H9 (cell line): ENCODE results near the gene HMGN2. TPM values are rescaled to one million over a fixed set of nuclear protein-coding genes. Genes with fewer than 3 reads are reported as not detected.

ENCODE experiments used
- DNase-seq: peaks from one replicate; pipeline ENCODE4 v3.0.0-alpha.2; 2017
- H2AFZ ChIP-seq: one replicate; pipeline ENCODE4 v1.6.1; 2013; ENCODE audit warnings: mild to moderate bottlenecking, low read length, control low read depth, moderate library complexity
- H2AK5ac ChIP-seq: 2 replicates; pipeline ENCODE4 v1.6.1; 2013; ENCODE audit warnings: low read length, control low read depth, mixed read lengths; ENCODE audit not compliant: insufficient read length
- H2BK120ac ChIP-seq: one replicate; pipeline ENCODE4 v1.6.1; 2013; ENCODE audit warnings: low read depth, mild to moderate bottlenecking, low read length, control low read depth, inconsistent platforms; ENCODE audit not compliant: poor library complexity, severe bottlenecking
- H2BK12ac ChIP-seq: 2 replicates; pipeline ENCODE4 v1.6.1; 2013; ENCODE audit warnings: low read length, control low read depth, mixed read lengths, low read depth; ENCODE audit not compliant: insufficient read length
- H2BK15ac ChIP-seq: 2 replicates; pipeline ENCODE4 v1.6.1; 2013; ENCODE audit warnings: low read depth, low read length, control low read depth
- H2BK20ac ChIP-seq: one replicate; pipeline ENCODE4 v1.6.1; 2013; ENCODE audit warnings: low read depth, mild to moderate bottlenecking, low read length, control low read depth, inconsistent platforms; ENCODE audit not compliant: poor library complexity, severe bottlenecking
- H2BK5ac ChIP-seq: 2 replicates; pipeline ENCODE4 v1.6.1; 2013; ENCODE audit warnings: low read length, control low read depth, mixed read lengths; ENCODE audit not compliant: insufficient read length
- H3K14ac ChIP-seq: 2 replicates; pipeline ENCODE4 v1.6.1; 2013; ENCODE audit warnings: low read length, control low read depth; ENCODE audit not compliant: insufficient read depth
- H3K18ac ChIP-seq: 2 replicates; pipeline ENCODE4 v1.6.1; 2013; ENCODE audit warnings: low read depth, mild to moderate bottlenecking, mixed read lengths, low read length, control low read depth; ENCODE audit not compliant: insufficient read length
- H3K23ac ChIP-seq: 2 replicates; pipeline ENCODE4 v1.6.1; 2013; ENCODE audit warnings: low read length, control low read depth, mixed read lengths, low read depth; ENCODE audit not compliant: insufficient read length
- H3K23me2 ChIP-seq: 2 replicates; pipeline ENCODE4 v1.6.1; 2013; ENCODE audit warnings: low read depth, mild to moderate bottlenecking, mixed read lengths, low read length, control low read depth; ENCODE audit not compliant: insufficient read length, poor library complexity, severe bottlenecking
- H3K27ac ChIP-seq: 2 replicates; pipeline ENCODE4 v1.5.1; 2013; ENCODE audit warnings: low read length, control low read depth, mixed read lengths, low read depth; ENCODE audit not compliant: insufficient read length
- H3K27me3 ChIP-seq: 2 replicates; pipeline ENCODE4 v1.6.1; 2013; ENCODE audit warnings: low read length, control low read depth, inconsistent platforms; ENCODE audit not compliant: insufficient read depth
- H3K4ac ChIP-seq: 2 replicates; pipeline ENCODE4 v1.6.1; 2013; ENCODE audit warnings: low read depth, mild to moderate bottlenecking, control low read depth, inconsistent platforms, low read length, moderate library complexity
- H3K4me1 ChIP-seq: 2 replicates; pipeline ENCODE4 v1.6.1; 2013; ENCODE audit warnings: low read length, control low read depth, inconsistent platforms; ENCODE audit not compliant: insufficient read depth
- H3K4me2 ChIP-seq: 2 replicates; pipeline ENCODE4 v1.6.1; 2013; ENCODE audit warnings: low read length, control low read depth, mixed read lengths; ENCODE audit not compliant: insufficient read length, insufficient read depth
- H3K56ac ChIP-seq: 2 replicates; pipeline ENCODE4 v1.6.1; 2013; ENCODE audit warnings: low read depth, mild to moderate bottlenecking, mixed read lengths, low read length, control low read depth; ENCODE audit not compliant: insufficient read length
- H3K79me1 ChIP-seq: 2 replicates; pipeline ENCODE4 v1.6.1; 2013; ENCODE audit warnings: low read depth, mild to moderate bottlenecking, moderate library complexity, low read length, control low read depth, inconsistent platforms; ENCODE audit not compliant: insufficient read depth, poor library complexity, severe bottlenecking
- H3K79me2 ChIP-seq: 2 replicates; pipeline ENCODE4 v1.6.1; 2013; ENCODE audit warnings: low read length, control low read depth, inconsistent platforms; ENCODE audit not compliant: insufficient read depth
- H3K9ac ChIP-seq: 2 replicates; pipeline ENCODE4 v1.6.1; 2013; ENCODE audit warnings: low read length, control low read depth, mixed read lengths; ENCODE audit not compliant: insufficient read length; ENCODE audit errors: extremely low read depth
- H3K9me3 ChIP-seq: one replicate; pipeline ENCODE4 v1.6.1; 2013; ENCODE audit warnings: low read depth, low read length, inconsistent platforms; ENCODE audit not compliant: control insufficient read depth
- H3T11ph ChIP-seq: one replicate; pipeline ENCODE4 v1.6.1; 2013; ENCODE audit warnings: mild to moderate bottlenecking, low read length, control low read depth, inconsistent platforms
- H4K20me1 ChIP-seq: one replicate; pipeline ENCODE4 v1.6.1; 2013; ENCODE audit not compliant: control insufficient read depth, insufficient read length, insufficient read depth
- H4K5ac ChIP-seq: 2 replicates; pipeline ENCODE4 v1.6.1; 2013; ENCODE audit warnings: low read depth, mild to moderate bottlenecking, mixed read lengths, low read length, control low read depth; ENCODE audit not compliant: insufficient read length
- H4K8ac ChIP-seq: replicated peaks from 2 replicates; pipeline ENCODE4 v1.6.1; 2013; ENCODE audit warnings: low read length, control low read depth, mixed read lengths, low read depth; ENCODE audit not compliant: insufficient read length
- H4K91ac ChIP-seq: 2 replicates; pipeline ENCODE4 v1.6.1; 2013; ENCODE audit warnings: low read depth, mild to moderate bottlenecking, moderate library complexity, mixed read lengths, low read length, control low read depth; ENCODE audit not compliant: insufficient read length
- H3K27ac Mint-ChIP-seq, 3 experiments: 2 replicates in 2 of 3; 3 replicates in 1 of 3; pipeline ENCODE4 v1.8.0; 2020 to 2021; ENCODE audit warnings: mixed read lengths in 3 of 3, mild to moderate bottlenecking in 1 of 3, moderate library complexity in 1 of 3
- H3K27me3 Mint-ChIP-seq: 2 replicates; pipeline ENCODE4 v1.8.0; 2021; ENCODE audit warnings: low read depth, mild to moderate bottlenecking, moderate library complexity, mixed read lengths
- H3K36me3 Mint-ChIP-seq, 3 experiments: 2 replicates in 2 of 3; 3 replicates in 1 of 3; pipeline ENCODE4 v1.8.0; 2020 to 2021; ENCODE audit warnings: low read depth in 3 of 3, mixed read lengths in 3 of 3; ENCODE audit not compliant: insufficient read depth in 1 of 3
- H3K4me1 Mint-ChIP-seq, 2 experiments: 2 replicates each; pipeline ENCODE4 v1.8.0; 2020; ENCODE audit warnings: mixed read lengths in 2 of 2
- H3K4me3 Mint-ChIP-seq, 2 experiments: 2 replicates in 1 of 2; 3 replicates in 1 of 2; pipeline ENCODE4 v1.8.0; 2020 to 2021; ENCODE audit warnings: mild to moderate bottlenecking in 2 of 2, mixed read lengths in 2 of 2, moderate library complexity in 1 of 2
- H3K9me3 Mint-ChIP-seq, 2 experiments: 2 replicates in 1 of 2; 3 replicates in 1 of 2; pipeline ENCODE4 v1.8.0; 2020; ENCODE audit warnings: mild to moderate bottlenecking in 2 of 2, mixed read lengths in 2 of 2, moderate library complexity in 1 of 2
- WGBS: extraction: QIAGEN DNeasy Blood & Tissue Kit; methylation state at CpG from one replicate; pipeline ENCODE4 v1.1.7; 2013; ENCODE audit warnings: missing lambda C conversion rate, low lambda C conversion rate, mixed read lengths; ENCODE audit not compliant: insufficient read length; ENCODE audit errors: extremely low coverage; 5-methylcytosine and 5-hydroxymethylcytosine counted together
- total RNA-seq: library from RNA; stranded (reverse); gene quantifications from 2 replicates; pipeline ENCODE4 v1.2.1, GENCODE V29; 2021
- TF ChIP-seq, protein P1 (sequence below): fragments of 200-600 bp; sonication (generic); conservative IDR thresholded peaks from 3 replicates; pipeline ENCODE4 v1.8.0; 2021; ENCODE audit warnings: antibody characterized with exemption, mild to moderate bottlenecking

Gene HMGN2
- total RNA-seq, 1 experiment from 2014 or later, result 622 TPM

DNA sequence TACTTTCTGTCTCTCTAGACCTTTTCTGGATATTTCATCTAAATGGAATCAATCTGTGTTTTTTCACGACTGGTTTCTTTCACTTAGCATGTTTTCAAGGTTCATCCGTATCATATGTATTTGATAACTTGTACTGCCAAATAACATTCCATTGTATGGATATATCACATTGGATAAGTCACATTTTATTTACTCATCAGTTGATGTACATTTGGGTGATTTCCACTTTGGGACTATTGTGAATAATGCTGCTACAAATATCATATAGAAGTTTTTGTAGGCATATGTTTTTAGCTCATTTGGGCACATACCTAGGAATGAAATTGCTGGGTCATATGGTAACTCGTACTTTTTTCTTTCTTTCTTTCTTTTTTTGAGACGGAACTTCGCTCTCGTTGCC, 6.7 kb downstream of the HMGN2 start:
- WGBS, result no CpG with 5 or more reads among the region's 6 CpGs
- H3K79me1 ChIP-seq, result no peaks in the 10 kb centered on the region
- no peak overlapping the region for H3K23ac ChIP-seq
- H2BK20ac ChIP-seq, result no peak overlapping the region
- peaks cover 32 to 48% (median 43%) of the 10 kb centered on the region in 3 experiments; a peak in 6 of 7 replicates for H3K36me3 Mint-ChIP-seq
- no peak overlapping the region for H2BK120ac ChIP-seq
- H3K14ac ChIP-seq, result no peak overlapping the region
- no peak overlapping the region for H4K91ac ChIP-seq
- no peaks in the 10 kb centered on the region for H4K20me1 ChIP-seq
- H3K79me2 ChIP-seq, result no peaks in the 10 kb centered on the region; the same call in 1 of the 2 replicates
- H3K9me3 ChIP-seq, result no peaks in the 10 kb centered on the region
- H4K5ac ChIP-seq, result no peak overlapping the region
- no peak overlapping the region for H3K56ac ChIP-seq
- no peak overlapping the region for H2BK12ac ChIP-seq
- no peak overlapping the region for H3K18ac ChIP-seq
- no peak overlapping the region for H3T11ph ChIP-seq
- DNase-seq, result no peak
- peak overlapping the region in 1 of 3 experiments; percentile 45; a peak in 2 of 7 replicates for H3K27ac Mint-ChIP-seq
- no peak overlapping the region for H2AFZ ChIP-seq
- H3K23me2 ChIP-seq, result no peaks in the 10 kb centered on the region
- no peak overlapping the region for H2BK5ac ChIP-seq
- H4K8ac ChIP-seq, result no peak overlapping the region
- no peak overlapping the region for H2BK15ac ChIP-seq
- no peaks in the 10 kb centered on the region; the same call in 1 of the 2 replicates for H3K27me3 Mint-ChIP-seq
- peaks cover under 1 to 18% of the 10 kb centered on the region in 2 experiments; a peak in 3 of 4 replicates for H3K4me1 Mint-ChIP-seq
- H3K4me3 Mint-ChIP-seq, result no peak overlapping the region; a peak in 1 of 5 replicates
- TF ChIP-seq, protein P1, sequence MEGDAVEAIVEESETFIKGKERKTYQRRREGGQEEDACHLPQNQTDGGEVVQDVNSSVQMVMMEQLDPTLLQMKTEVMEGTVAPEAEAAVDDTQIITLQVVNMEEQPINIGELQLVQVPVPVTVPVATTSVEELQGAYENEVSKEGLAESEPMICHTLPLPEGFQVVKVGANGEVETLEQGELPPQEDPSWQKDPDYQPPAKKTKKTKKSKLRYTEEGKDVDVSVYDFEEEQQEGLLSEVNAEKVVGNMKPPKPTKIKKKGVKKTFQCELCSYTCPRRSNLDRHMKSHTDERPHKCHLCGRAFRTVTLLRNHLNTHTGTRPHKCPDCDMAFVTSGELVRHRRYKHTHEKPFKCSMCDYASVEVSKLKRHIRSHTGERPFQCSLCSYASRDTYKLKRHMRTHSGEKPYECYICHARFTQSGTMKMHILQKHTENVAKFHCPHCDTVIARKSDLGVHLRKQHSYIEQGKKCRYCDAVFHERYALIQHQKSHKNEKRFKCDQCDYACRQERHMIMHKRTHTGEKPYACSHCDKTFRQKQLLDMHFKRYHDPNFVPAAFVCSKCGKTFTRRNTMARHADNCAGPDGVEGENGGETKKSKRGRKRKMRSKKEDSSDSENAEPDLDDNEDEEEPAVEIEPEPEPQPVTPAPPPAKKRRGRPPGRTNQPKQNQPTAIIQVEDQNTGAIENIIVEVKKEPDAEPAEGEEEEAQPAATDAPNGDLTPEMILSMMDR, result no peak
- no peaks in the 10 kb centered on the region for H3K4me1 ChIP-seq
- no peaks in the 10 kb centered on the region for H3K27me3 ChIP-seq
- no peaks in the 10 kb centered on the region for H3K9me3 Mint-ChIP-seq
- H3K4me2 ChIP-seq, result no peak overlapping the region
- H2AK5ac ChIP-seq, result no peak overlapping the region
- H3K9ac ChIP-seq, result no peak overlapping the region
- H3K4ac ChIP-seq, result no peak overlapping the region
- H3K27ac ChIP-seq, result no peak overlapping the region
